ENCODE results near the gene SAMD4B.

SAMD4B gene

DNA sequence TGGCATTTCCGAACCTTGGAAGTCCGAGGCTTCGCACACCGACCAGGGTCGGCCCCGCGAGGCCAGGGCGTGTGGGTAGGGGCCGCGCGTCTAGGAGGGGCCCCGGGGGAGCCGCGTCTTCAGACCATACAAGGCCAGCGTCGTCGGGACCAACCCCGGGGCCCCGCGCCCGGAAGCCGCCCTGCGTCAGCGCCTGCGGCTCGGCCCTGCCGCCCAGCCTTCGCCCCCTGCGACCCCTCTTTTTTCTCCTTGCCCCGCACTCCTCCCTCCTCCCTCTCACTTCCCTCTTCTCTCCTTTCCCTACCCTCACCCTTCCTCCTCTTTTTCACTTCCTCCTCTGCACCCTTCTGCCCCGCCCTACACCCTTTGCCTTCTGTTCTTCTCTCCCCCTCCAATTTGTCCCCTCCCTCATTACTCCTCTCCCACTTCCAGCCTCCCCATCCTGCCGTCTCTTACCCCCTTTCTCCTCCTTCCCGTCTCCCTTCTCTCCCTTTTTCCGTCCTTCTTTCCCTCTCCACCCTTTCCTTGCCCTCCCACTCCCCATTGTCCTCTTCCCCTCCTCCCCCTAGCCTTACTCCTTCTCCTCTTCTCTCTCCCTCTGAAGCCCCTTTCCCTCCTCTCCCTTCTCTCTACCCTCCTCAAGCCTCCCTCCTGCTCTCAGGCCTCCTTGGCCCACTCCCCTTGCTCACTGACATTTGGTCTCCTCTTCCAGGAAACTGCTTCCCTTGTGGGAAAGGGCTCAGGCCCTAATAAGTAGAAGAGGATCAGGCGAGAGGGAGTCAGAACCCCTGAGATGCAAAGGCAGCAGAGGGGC lies 68.0 kb downstream of the SAMD4B start:
- peak; percentile 6 for DNase-seq

DNA sequence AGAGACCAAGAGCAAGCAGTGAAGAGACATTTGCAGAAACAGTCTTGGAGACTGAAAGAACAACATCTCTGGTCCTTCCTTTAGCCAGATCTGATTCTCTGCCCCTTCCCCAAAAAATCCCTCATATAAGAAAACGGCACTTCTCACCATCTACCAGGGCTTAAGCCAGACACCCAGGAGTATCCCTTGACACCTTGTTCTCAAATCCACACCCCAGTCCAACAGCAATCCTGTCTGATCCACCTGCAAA lies 68.5 kb downstream of the SAMD4B start:
- DNase-seq: no peak

DNA sequence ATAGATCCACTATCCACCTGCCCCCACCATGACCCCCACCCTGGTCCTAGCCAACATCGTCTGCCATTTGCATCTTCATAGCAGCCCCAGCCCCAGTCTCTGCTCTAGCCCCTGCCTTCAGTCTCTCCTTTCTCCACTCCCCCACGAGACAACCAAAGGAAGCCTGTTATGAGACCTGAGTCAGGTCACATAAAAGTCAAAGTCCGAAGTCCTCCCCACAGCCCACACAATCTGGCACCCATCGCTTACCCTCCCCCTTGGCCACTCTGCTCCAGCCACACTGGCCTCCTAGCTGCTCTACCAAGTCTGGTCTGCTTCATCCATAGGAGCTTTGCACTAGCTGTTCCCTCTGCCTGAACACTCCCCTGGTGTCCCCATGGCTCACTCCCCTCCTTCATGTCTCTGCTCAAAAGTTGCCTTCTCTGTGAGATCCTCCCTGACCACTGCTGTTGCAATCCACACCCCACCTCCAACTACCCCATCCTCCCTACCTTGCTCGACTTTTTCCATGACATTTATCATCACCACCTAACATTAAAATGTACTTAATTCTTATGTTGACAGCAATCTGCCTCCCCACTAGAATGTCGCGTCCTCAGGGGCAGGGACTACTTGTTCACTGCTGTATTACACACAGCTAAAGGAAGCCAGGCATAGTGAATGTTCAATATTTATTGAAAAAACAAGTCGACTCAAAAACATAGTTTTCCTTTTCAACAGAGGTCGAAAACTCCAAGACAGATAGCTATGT lies 69.0 kb downstream of the SAMD4B start:
- no peak for DNase-seq

DNA sequence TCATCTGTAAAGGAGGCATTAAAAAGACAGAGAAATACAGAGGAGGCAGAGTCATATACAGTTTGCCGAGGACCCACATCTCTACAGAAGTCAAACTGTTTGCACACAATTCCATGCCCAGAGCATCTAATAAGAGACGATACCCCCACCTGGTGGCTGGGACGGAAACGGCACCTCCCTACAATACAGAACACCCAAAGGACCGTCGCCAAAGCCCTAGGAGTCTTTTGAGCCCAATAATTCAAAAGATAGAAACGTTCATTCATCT lies 69.5 kb downstream of the SAMD4B start:
- peak; percentile 85 for DNase-seq

DNA sequence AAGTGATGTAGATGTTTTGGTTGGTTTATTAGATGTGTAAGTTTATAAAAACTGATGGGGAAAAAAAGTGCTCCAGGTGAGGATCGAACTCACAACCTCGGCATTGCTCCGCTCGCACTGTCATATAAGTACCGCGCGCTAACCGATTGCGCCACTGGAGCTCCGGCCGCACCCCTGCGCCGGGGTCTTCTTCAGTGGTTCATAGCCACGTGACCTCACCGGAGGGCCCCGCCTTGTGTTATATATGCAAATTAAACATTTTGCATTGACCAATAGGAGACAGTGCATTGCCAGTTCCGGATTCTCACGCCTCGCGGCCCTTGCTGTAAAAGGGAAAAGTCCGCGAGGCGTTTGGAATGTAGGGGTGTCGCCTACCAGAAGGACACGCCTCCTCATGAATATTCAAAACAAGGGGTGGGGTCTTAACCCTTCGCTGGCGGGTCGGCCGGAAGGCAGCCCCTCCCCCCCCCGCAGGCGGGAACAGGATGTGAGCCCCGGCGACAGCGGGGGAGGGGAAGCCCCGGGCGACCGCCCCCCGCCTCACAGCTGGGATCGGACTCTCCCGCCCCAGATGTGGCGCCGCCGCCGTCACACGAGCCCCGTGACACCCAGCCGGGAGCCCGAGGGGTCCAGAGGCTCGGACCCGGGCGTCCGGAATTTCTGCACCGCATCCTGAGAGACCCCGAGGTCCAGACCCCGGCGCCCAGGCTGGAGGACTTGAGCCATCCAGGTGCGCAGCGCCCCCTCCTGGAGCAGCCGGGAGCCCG lies 70.1 kb downstream of the SAMD4B start, which contains the start of gene PLEKHG2:
Gene PLEKHG2 (plus strand): TSS at position 570 of the 767 bp plus-strand sequence. CDS start 1,418 bp downstream, outside the sequence.
- peak; percentile 94 for DNase-seq

DNA sequence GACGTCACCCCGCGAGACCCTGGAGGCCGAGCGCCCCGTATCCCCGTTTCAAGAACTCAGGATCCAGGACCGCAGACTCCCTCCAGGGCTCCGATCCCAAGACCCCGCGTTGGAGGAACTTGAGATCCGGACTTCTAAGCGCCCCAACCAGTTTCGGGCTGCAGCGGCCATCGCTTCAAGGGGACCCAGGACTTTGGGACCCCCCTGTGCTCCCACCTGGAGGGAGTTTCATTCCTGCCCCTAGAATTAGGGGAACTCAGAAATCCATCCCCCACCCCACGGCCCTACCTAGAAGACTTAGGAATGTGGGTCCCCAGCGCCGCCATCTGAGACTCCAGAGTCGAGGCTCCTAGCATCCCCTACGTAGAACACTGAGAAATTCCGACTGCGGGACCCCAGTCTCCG lies 70.6 kb downstream of the SAMD4B start:
- no peak for DNase-seq

DNA sequence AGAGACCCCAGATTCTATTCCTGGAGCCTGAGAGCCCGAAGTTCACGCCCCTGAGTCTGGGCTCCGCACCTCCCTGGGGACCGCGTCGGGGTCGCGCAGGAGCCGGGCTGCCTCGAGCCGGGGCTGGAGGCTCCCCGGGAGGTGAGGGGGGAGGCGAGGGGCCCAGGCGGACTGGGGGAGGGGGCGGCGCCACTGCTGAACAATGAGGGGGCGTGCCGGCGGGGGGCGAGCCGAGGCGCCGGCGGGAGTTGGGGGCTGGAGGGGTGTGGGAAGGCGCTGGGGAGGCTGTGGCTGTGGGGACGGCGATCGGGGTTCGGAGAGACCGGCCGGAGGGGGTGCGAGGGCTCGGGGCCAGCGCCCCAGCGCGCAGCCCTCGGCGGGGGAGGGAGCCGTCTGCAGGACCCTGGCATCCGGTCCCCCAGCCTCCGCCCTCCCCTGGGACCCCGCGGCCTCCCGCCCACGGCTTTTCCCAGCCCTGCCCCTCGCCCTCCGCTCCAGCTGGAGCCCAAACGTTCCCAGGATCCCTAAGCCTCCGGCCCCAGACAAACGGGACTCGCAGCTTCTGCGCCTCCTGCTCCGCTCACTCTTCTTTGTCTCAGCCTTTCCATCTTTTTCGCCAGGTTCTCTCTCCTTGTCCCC lies 71.2 kb downstream of the SAMD4B start:
- DNase-seq: no peak

DNA sequence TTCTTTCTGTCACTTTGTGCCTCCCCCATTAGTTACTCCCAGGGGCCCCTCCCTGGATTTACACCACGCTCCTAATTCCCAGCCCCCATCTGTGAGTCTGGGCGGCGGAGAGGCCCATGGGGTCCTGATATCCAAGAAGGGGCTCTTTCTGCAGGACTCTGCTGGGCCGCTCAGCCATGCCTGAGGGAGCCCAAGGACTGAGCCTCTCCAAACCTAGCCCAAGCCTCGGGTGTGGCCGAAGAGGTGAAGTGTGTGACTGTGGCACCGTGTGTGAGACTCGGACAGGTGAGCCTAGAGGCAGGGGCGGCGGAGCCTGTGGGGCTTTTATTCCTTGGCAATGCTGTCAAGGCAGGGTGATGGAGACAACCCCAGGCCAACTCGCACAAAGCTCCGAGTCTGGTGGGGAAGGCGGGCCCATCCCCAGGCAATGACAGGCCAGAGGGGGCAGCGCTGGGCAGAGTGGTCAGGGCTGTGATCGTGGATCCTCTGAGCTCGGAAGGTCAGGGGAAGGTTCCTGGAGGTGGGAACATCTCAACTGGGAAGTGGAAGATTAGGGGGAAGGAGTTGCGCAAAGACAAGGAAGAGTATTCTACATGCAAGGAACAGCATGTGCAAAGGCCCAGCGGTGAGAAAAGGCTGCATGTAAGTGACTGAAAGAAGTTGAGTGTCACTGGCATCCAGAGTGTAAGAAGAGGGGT lies 71.8 kb downstream of the SAMD4B start:
- DNase-seq: no peak

DNA sequence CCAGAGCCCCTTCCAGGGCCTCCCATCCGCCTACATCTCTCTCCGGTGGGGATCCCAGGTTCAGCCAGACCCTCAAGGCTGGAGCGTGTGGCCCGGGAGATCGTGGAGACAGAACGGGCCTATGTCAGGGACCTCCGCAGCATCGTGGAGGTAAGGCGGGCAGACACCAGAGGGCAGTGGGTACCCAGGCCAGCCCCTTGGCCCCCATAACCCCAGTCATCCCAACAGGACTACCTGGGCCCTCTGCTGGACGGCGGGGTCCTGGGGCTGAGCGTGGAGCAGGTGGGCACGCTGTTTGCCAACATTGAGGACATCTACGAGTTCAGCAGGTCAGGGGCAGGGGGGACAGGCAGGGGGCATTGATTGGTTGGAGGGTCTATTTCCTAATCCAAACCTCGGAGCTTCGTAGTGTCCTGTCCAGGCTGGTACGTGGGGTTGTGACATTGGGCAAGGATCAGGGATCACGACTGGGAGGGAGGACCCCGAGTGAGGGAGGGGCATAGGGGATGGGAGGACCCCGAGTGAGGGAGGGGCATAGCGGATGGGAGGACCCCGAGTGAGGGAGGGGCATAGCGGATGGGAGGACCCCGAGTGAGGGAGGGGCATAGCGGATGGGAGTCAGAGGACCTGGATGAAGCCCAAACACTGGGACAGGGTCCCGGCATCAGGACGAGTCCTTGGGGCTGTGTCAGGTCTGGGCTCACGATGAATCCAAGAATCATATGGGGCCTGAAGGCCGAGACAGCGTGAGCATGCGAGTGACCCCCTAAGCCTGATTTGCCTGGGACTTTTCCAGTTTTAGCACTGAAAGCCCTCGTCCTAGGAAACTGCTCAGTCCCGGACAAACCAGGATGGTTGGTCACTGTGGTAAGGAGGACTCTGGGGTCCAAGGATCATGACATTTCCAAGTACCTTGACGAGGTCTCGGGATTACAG lies 73.2 kb downstream of the SAMD4B start:
- DNase-seq: no peak

DNA sequence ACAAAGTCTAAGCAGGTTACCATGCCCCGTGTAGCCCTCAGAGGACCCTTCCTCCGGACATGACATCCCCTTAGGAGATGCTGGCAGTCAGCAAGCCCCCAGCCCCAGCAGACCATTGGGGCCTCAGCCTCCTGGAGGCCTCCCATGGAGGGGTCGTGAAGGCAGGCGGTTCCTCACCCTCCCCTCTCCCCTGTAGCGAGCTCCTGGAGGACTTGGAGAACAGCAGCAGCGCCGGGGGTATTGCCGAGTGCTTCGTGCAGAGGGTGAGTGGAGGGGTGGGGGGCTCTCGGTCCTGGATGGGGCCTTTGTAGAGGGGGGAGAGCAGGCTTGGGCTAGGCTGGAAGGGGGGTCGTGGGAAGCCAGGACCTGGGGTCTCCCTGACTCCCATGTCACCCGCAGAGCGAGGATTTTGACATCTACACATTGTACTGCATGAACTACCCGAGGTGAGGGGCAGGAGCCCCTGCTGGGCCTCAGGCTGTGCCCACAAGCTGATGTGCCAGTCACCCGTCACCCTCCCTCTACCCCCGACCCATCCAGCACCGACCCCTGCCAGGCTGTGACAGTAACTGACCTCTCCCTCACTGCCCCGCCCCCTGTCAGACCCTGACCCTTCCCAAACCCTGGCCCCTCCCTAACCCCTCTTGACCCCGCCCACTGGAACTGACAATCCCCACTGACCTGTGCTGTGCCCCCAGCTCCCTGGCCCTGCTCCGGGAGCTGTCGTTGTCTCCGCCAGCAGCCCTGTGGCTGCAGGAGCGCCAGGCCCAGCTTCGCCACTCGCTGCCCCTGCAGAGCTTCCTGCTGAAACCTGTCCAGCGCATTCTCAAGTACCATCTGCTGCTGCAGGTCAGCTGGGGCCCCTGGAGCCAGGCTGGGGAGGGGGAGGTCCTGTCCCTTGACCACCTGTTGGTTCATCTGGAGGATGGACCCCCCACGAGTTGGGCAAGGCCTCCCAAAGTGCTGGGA lies 74.2 kb downstream of the SAMD4B start:
- DNase-seq: no peak

DNA sequence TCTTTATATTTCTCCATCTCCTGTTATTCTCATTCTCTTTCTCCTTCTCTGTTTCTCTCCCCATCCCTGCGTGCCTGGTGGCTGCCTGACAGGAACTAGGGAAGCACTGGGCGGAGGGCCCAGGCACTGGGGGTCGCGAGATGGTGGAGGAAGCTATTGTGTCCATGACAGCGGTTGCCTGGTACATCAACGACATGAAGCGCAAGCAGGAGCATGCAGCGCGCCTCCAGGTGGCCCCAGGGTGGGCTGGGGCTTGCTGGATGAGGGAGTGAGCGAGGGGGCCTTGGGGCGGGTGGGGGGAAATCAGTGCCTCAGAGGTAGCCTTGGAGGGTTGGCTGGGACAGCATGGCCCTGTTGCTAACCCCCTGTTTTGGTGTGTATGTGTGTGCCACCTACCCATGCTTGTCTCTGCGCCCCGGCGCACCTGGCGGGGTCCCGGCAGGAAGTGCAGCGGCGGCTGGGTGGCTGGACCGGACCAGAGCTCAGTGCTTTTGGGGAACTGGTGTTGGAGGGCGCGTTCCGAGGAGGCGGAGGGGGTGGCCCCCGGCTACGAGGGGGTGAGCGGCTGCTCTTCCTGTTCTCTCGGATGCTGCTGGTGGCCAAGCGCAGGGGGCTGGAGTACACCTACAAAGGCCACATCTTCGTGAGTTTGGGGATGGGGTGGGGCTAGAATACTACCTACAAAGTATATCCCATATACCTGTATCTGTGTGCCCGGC lies 75.4 kb downstream of the SAMD4B start:
- no peak for DNase-seq

DNA sequence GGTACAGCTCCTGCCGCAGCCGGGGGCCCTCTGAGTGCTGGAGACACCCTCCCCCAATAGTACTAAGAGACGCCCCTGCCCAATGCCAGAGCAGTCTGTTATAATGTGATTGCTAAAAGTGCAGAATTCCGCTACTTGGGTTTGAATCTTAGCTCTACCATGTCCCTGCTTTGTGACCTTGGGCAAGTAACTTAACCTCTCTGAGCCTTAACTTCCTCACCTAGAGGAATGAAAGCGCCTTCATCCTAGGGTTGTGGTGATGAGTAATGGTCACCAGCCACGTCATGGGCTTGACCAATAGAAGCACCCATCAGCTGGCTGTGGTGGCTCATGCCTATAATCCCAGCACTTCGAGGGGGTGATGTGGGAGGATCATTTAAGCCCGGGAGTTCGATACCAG lies 76.8 kb downstream of the SAMD4B start:
- no peak for DNase-seq

DNA sequence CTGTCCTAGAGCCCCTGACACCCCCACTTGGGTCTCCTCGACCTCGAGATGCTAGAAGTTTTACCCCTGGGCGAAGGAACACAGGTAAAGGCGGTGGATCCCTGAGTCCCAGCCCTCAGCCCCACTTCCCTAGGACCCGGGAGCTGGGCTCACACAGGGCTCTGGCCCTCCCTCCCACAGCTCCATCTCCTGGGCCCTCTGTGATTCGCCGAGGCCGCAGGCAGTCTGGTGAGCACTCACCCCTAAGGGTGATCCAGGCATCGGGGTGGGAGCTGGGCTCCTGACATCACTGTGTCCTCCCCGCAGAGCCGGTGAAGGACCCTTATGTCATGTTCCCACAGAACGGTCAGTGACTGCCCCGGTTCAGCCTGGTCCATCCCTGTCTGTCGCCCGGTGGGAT lies 78.5 kb downstream of the SAMD4B start:
- DNase-seq: no peak

DNA sequence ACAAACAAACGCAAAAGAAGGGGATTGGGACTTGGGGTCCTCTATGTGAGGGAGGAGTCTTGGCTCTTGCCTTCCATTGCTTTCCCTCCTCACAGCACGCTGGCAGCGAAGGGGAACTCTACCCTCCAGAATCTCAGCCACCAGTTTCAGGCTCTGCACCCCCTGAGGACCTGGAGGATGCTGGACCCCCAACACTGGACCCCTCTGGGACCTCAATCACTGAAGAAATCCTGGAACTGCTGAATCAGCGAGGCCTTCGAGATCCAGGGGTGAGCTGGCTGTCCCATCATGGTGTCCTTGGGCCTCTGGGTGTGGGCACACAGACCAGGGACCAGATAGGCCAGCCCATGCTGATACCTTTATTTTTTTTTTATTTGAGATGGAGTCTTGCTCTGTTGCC lies 79.8 kb downstream of the SAMD4B start:
- DNase-seq: no peak

DNA sequence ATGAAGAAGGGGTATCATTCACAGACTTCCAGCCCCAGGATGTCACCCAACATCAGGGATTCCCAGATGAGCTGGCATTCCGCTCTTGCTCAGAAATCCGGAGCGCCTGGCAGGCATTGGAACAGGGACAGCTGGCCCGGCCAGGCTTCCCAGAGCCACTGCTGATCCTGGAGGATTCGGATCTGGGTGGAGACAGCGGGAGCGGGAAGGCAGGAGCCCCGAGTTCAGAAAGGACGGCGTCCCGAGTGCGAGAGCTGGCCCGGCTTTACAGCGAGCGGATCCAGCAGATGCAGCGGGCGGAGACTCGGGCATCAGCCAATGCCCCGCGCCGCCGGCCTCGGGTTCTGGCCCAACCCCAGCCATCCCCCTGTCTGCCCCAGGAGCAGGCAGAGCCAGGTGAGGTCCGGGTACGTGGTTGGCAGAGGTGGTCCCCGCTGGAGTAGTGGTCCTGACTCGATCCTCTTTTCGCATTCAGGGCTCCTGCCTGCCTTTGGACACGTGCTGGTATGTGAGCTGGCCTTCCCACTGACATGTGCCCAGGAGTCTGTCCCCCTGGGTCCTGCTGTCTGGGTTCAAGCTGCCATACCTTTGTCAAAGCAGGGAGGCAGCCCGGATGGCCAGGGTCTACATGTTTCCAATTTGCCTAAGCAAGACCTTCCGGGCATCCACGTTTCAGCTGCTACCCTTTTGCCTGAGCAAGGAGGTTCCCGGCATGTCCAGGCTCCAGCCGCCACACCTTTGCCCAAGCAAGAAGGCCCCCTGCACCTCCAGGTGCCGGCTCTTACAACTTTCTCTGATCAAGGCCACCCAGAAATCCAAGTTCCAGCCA lies 81.3 kb downstream of the SAMD4B start:
- no peak for DNase-seq

DNA sequence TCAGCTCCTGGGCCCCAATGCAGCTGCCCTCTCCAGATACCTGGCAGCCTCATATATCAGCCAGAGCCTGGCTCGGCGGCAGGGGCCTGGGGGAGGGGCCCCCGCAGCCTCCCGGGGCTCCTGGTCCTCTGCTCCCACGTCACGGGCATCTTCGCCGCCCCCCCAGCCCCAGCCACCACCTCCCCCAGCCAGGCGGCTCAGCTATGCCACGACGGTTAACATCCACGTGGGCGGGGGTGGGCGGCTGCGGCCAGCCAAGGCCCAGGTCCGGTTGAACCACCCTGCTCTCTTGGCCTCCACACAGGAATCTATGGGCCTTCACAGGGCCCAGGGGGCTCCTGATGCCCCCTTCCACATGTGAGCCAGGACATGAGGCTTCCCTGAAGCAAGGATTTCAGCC lies 82.7 kb downstream of the SAMD4B start:
- DNase-seq: no peak

DNA sequence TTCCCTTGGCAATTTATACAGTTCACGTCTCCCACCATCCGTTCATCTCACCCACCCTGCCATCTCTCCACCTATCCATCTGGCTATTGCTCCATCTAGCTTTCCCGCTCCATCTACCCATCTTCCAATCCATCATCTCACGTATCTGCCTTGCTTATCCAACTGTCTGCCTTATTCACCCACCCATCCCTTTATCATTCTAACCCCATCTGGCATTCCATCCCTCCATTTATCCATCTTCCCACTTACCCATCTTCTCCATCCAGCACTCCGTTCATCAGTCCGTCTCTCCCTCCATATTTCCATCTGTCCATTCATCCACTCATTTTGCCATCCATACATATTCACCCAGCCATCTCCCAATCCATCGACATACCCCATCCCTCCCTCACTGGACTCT lies 83.5 kb downstream of the SAMD4B start:
- no peak for DNase-seq

DNA sequence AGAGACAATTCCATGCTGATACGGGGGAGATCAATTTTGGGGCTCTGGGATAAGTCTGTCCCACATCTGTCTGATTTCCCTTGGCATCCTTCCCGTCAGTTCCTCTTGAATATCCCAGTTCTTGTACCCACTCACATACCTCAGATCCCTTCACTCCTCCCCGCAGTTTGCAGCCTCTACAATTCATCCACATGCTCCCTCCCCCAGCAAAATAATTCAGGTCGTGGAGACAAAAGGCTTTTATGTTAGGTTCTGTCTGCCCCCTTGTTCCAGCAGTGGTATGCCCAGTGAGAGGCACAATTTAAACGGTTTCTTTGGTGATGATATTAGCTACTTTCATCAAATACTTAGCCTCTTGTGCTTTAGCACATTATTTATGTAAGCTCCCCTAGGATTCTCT lies 83.9 kb downstream of the SAMD4B start:
- DNase-seq: no peak

DNA sequence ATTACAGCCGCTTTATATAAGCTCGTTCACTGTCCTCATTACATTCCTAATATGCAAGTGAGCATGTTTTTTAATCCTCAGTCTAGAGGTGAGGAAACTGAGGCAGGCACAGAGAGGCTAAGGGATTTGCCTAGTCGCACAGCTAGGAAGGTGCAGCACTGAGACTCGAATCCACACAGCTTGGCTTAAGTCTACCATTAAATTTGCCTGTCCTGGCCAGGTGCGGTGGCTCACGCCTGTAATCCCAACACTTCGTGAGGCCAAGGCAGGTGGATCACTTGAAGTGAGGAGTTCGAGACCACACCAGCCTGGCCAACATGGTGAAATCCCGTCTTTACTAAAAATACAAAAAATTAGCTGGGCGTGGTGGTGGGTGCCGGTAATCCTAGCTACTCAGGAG lies 85.5 kb downstream of the SAMD4B start:
- no peak for DNase-seq

Measured in midbrain (tissue), 1 donor.